AG10803 (cell line): ENCODE data around the gene MPPED2.

ENCODE experiments used
- DNase-seq: peaks from one replicate; pipeline ENCODE4 v3.0.0; 2010; ENCODE audit warnings: low read depth
- H3K4me3 ChIP-seq: 2 replicates; pipeline ENCODE4 v1.5.1; 2011; ENCODE audit warnings: mild to moderate bottlenecking, low read length, control low read depth
- TF ChIP-seq, protein P1 (sequence below): conservative IDR thresholded peaks from 2 replicates; pipeline ENCODE4 v1.5.1; 2011; ENCODE audit warnings: mild to moderate bottlenecking, low read length, control low read depth, inconsistent platforms

The MPPED2 gene

DNA sequence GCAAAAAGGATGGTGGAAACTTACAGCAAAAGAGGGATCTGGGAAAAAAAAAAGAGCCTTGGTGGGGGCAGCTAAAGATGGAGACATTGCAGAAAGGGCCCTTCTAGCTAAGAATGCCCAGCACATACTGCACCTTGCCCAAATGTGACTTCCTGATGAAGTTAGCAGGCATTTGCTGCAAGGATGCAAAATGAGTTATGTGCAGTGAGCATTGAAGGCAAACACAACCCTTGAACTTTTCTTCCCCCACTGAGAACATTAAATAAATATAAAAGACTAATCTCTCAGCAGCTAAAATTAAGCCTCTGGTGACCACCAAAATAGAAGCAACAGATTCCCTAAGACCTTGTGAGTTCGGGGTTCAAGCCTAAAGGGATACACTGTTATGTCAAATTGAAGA, 133.3 kb downstream of the MPPED2 start:
- no peak for DNase-seq
- TF ChIP-seq, protein P1, sequence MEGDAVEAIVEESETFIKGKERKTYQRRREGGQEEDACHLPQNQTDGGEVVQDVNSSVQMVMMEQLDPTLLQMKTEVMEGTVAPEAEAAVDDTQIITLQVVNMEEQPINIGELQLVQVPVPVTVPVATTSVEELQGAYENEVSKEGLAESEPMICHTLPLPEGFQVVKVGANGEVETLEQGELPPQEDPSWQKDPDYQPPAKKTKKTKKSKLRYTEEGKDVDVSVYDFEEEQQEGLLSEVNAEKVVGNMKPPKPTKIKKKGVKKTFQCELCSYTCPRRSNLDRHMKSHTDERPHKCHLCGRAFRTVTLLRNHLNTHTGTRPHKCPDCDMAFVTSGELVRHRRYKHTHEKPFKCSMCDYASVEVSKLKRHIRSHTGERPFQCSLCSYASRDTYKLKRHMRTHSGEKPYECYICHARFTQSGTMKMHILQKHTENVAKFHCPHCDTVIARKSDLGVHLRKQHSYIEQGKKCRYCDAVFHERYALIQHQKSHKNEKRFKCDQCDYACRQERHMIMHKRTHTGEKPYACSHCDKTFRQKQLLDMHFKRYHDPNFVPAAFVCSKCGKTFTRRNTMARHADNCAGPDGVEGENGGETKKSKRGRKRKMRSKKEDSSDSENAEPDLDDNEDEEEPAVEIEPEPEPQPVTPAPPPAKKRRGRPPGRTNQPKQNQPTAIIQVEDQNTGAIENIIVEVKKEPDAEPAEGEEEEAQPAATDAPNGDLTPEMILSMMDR: no peak
- no peak overlapping the region for H3K4me3 ChIP-seq

DNA sequence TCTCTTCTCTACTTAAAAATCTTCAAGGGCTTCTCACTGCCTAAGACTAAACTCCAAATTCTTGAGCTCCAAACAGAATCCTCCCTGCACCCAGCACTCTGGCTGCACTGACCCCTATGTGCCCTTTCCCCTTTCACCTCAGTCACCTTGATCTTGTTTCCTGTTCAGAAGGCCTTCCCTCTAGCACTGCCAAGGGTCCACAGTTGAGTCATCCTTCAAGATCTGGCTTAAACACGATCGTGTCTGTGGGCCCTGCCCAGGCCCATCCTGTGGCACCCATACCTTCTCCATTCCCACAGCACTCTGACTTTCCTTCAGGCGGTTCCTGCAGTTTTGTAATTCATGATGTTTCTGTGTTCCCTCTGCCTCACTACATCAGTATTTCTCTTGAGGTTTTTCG, 134.0 kb downstream of the MPPED2 start:
- DNase-seq: no peak
- H3K4me3 ChIP-seq: no peak overlapping the region
- TF ChIP-seq, protein P1: no peak

DNA sequence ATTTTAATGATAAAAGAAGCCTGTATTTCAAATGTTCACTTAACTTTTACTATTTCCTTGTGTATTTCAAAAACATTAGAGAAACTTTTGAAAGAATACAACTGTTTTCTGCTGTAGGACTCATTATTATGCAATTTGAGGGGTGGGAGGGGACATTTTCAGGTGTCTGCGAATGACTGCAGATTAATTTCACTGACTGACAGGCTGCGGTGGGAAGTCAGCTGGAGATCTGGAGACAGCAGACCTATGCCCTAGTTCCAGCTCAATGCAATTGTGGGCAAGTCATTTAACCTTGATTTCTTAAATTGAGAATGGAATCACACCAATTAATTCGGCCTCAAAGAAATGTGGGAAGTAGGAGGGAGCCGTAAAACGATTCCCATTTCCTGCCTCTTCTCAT, 134.5 kb downstream of the MPPED2 start:
- H3K4me3 ChIP-seq: no peak overlapping the region
- no peak for DNase-seq
- TF ChIP-seq, protein P1: no peak

DNA sequence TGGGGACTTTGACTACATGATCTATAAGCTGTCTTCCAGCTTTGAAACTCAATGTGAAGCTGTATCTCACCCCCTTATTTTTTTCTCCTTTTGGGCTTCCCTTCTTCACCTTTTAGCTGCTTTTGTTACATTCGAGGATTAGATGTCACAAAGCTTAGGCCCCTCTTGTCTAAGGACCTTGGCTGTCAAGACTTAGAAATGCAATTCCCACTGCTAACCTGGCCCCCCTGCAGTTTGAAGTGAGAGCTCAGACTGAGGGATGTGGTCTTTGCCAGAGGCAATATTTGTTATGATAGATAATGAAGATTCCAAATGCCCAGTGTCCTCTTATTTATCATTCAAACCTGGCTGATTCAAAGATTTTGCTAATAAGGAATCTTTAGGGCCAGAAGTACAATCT, 135.0 kb downstream of the MPPED2 start:
- DNase-seq: no peak
- no peak overlapping the region for H3K4me3 ChIP-seq
- TF ChIP-seq, protein P1: no peak

DNA sequence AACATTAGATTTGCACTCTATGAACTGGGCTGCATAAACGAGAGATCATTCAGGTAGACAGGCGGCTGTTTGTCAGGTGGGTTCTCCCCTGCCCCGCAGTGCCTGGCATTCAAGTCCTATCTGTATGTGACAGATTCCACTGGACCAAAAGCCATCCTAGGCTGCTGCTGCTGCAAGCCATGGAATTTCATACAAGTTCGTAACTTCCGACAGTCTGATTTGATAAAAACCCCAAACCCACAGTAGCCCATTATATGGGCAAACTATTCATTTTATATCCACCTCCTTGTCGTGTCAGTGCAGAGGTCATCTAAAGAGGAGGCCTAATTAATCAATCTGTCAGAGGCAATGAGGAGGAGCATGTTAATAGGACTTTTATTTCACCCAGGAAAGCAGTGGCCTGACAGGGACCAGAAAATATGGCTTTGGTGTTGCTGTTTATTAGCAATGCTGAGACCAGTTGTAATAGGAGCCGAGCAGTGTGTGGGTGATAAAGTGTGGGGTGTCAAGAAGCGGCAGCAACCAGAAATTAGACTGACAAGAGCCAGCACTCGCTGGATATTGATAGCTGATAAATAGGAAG, 139.0 kb downstream of the MPPED2 start:
- no peak for DNase-seq
- TF ChIP-seq, protein P1: no peak
- no peak overlapping the region for H3K4me3 ChIP-seq

DNA sequence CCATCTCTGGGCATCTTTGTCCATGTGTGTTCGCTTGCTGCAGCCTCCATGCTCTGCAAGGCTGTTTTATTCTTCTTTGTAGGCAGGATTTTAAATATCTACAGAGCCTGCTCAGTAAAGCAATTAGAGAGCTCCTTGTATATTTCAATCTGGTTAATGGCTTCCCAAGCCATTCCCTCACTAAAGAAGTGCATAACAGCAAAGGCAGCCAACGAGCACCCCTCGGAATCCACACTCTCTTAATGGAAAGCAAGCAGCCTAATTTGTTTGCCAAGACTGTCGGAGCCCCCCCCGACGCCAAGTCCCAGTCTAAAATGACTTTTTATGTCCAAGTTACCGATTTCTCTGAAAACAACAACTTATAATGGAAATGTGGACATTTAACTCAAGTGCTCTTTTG, 139.6 kb downstream of the MPPED2 start:
- TF ChIP-seq, protein P1: no peak
- no peak overlapping the region for H3K4me3 ChIP-seq
- no peak for DNase-seq

DNA sequence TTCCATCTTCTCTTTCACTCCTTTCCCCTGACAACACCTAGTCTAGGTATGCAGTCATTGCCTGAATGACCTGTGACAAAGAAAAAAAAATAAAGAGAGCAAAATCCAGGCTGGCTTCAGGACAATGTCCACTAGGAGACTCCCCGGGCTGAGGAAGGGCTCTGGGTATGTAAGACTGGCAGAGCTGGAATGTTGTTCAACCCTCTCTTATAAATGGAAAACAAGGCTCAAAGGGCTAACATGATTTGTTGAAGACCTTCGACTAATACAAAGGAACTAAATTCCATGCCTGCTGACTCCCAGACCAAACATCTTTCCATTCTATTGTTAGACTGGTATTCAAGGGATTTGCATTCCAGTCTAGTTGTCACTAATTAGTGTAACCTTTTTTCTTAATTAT, 141.1 kb downstream of the MPPED2 start:
- TF ChIP-seq, protein P1: no peak
- DNase-seq: no peak

More for the DNA sequence above, 141.1 kb downstream of the MPPED2 start:
- H3K4me3 ChIP-seq: no peak overlapping the region
